ENCODE data around the gene PIF1.

PIF1 gene

GRCh38 chr15:64773606-64774005, 51.8 kb downstream of the PIF1 start:
- TF ChIP-seq, protein P1, sequence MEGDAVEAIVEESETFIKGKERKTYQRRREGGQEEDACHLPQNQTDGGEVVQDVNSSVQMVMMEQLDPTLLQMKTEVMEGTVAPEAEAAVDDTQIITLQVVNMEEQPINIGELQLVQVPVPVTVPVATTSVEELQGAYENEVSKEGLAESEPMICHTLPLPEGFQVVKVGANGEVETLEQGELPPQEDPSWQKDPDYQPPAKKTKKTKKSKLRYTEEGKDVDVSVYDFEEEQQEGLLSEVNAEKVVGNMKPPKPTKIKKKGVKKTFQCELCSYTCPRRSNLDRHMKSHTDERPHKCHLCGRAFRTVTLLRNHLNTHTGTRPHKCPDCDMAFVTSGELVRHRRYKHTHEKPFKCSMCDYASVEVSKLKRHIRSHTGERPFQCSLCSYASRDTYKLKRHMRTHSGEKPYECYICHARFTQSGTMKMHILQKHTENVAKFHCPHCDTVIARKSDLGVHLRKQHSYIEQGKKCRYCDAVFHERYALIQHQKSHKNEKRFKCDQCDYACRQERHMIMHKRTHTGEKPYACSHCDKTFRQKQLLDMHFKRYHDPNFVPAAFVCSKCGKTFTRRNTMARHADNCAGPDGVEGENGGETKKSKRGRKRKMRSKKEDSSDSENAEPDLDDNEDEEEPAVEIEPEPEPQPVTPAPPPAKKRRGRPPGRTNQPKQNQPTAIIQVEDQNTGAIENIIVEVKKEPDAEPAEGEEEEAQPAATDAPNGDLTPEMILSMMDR (conservative IDR thresholded peaks at IDR 0.05; ENCODE audit: low read depth): no peak
- CTCF ChIA-PET: no interaction called here
- H3K27ac ChIP-seq: no peak overlapping the region
- no peak for DNase-seq (ENCODE audit: low spot score)
- POLR2A ChIA-PET (ENCODE audit: low non-redundant PET): no interaction called here

DNA sequence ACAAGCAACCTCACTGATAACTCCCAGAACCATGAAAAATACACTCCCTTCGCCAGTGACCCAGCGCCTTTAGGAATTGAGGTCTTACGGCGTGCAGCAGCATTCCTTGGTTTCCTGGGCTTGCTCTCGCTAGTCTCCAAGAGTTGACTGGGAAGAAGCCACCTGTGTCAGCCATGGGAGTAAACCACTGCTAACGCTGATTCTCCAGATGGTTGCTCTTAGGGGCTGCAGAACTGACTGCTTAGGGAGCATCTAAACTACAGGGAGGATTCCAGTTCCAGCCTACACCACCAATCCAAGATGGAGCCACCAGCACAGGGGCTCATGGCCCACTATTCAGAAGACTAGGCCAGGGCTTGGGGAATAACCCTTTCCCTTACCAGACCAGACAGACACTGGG, 52.5 kb downstream of the PIF1 start:
- H3K27ac ChIP-seq: no peak overlapping the region
- TF ChIP-seq, protein P1 (conservative IDR thresholded peaks at IDR 0.05; ENCODE audit: low read depth): no peak
- ChIA-PET POLR2A (ENCODE audit: low non-redundant PET) (no interaction called here), CTCF (no interaction called here)
- DNase-seq (ENCODE audit: low spot score): no peak

GRCh38 chr15:64772488-64772887, 53.0 kb downstream of the PIF1 start:
- ChIA-PET CTCF (no interaction called here), POLR2A (ENCODE audit: low non-redundant PET) (no interaction called here)
- no peak overlapping the region for H3K27ac ChIP-seq
- DNase-seq (ENCODE audit: low spot score): no peak
- TF ChIP-seq, protein P1 (conservative IDR thresholded peaks at IDR 0.05; ENCODE audit: low read depth): no peak

GRCh38 chr15:64770626-64771025, 54.8 kb downstream of the PIF1 start:
- no peak for DNase-seq (ENCODE audit: low spot score)
- ChIA-PET CTCF (no interaction called here), POLR2A (ENCODE audit: low non-redundant PET) (no interaction called here)
- no peak overlapping the region for H3K27ac ChIP-seq
- TF ChIP-seq, protein P1 (conservative IDR thresholded peaks at IDR 0.05; ENCODE audit: low read depth): no peak

- no peak overlapping the region for H3K27ac ChIP-seq
- TF ChIP-seq, protein P1 (conservative IDR thresholded peaks at IDR 0.05; ENCODE audit: low read depth): no peak
- ChIA-PET POLR2A (ENCODE audit: low non-redundant PET) (no interaction called here), CTCF (interaction anchor here (0.6 kb wide), 2 partner anchors 187 to 550 kb away, joined by 3 to 4 read pairs; no protein-coding TSS in a partner anchor)
- DNase-seq (ENCODE audit: low spot score): no peak
These were observed 58.2 kb downstream of the PIF1 start for GRCh38 chr15:64767203-64767602.

- ChIA-PET POLR2A (ENCODE audit: low non-redundant PET) (interaction anchor here (0.7 kb wide), 1 partner anchor 89 kb away, joined by 3 read pairs; no protein-coding TSS in a partner anchor), CTCF (no interaction called here)
- no peak for DNase-seq (ENCODE audit: low spot score)
- TF ChIP-seq, protein P1 (conservative IDR thresholded peaks at IDR 0.05; ENCODE audit: low read depth): no peak
- no peak overlapping the region for H3K27ac ChIP-seq
These were observed 59.4 kb downstream of the PIF1 start for GRCh38 chr15:64766058-64766457.
